NCI-H146 (cell line): Measurements from ENCODE around the gene TMEM184B.
"Not testable (repeated sequence)": the region's sequence is repeated elsewhere in the genome, so short reads cannot be mapped to it uniquely, and the experiment has no call there.

Experiments used
- DNase-seq: peaks from one replicate; lab custom pipeline; 2025; lab: John Stamatoyannopoulos, UW

The TMEM184B gene

DNA sequence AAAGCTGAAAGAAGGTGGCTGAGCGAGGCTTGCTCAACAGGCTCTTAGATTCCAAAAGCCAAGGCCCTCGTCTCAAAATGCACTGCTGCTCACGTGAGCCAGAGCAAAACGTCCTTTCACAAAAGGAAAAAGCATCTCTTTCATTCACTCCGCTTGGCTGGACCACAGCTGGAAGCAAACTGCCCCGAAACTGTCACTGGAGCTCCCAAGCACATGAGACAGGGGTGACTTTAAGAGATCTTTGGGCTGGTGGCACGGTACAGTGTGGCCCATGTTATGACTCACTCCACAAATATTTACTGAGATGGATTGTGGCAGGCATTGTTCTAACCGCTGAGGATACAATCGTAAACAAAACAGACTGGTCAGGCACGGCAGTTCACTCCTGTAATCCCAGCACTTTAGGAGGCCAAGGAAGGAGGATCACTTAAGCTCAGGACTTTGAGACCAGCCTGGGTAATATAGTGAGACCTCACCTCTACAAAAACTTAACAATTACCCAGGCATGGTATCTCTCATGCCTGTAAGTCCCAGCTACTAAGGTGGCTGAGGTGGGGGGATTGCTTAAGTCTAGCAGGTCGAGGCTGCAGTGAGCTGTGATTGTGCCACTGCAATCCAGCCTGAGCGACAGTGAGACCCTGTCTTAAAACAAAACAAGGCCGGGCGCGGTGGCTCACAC lies 94.7 kb downstream of the TMEM184B start:
- peak; percentile 29 for DNase-seq

- not testable (repeated sequence) for DNase-seq
Observed at GRCh38 chr22:38177571-38177925, 95.3 kb downstream of the TMEM184B start.

DNA sequence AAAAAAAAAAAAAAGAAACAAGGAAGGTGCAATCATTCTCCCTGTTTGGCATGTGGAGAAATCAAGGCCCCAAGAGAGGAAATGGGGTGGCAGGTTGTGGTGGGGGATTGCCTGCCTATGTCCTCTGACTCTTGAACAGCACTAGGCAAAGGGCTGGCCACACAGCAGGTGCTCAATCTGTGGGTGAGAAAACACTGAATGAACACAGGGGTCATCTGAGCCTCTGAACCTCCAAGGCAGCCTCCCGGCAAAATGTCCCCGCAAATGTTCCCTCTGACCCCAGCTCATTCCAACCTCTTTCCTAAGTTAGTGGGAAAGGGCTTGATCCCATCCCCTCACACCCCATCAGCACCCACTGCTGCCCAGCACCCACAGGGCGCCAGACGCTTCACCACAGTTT lies 95.8 kb downstream of the TMEM184B start:
- DNase-seq = no peak

DNA sequence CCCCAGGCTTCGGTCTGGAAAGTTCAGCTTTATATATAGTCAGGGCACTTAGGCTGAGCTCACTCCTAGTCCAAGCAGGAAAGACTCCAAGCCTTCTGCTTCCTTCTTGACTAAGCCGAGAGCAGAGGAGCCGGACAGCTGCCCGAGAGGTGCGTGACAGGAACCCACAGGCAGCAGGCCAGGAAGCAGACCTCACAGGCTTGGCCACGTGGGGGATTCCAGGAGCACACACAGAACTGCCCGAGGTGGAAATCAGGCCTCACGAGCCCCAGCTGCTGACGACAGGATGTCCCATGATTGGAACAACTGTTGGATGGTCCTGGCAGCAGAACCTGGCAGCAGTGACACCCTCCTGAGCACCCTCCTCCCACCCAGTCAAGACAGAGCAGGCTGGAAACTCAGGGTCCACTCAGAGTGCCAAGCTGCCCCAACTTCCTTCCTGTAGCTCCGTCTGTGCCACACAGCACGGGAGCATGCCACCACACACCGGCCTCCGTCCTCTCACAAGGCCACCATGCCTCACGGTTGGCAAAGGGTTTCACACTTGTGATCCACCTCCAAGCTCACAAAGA lies 96.6 kb downstream of the TMEM184B start:
- no peak for DNase-seq

- DNase-seq = no peak
Observed at GRCh38 chr22:38175206-38176118, 97.3 kb downstream of the TMEM184B start.

DNA sequence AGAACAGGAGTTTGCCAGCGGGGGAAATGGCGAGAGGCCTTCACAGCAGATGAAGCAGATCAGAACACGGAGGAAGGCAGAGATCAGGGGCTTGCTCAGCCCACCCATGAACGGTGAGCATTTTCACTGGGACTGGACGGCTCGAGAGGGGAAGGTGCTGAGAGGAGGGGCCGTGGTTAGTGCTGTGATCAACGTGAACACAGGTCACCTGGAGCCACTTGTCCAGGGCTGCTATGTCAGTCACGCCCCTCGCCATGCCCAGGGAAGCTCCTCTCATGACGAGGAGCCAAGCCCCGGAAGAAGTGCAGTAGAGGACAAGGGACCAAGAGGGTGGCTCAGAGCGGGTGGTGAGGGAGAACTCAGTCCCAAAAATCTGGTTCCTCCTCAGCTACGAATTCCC lies 98.2 kb downstream of the TMEM184B start:
- DNase-seq = no peak

GRCh38 chr22:38173641-38173906 lies 99.2 kb downstream of the TMEM184B start:
- DNase-seq = no peak

DNA sequence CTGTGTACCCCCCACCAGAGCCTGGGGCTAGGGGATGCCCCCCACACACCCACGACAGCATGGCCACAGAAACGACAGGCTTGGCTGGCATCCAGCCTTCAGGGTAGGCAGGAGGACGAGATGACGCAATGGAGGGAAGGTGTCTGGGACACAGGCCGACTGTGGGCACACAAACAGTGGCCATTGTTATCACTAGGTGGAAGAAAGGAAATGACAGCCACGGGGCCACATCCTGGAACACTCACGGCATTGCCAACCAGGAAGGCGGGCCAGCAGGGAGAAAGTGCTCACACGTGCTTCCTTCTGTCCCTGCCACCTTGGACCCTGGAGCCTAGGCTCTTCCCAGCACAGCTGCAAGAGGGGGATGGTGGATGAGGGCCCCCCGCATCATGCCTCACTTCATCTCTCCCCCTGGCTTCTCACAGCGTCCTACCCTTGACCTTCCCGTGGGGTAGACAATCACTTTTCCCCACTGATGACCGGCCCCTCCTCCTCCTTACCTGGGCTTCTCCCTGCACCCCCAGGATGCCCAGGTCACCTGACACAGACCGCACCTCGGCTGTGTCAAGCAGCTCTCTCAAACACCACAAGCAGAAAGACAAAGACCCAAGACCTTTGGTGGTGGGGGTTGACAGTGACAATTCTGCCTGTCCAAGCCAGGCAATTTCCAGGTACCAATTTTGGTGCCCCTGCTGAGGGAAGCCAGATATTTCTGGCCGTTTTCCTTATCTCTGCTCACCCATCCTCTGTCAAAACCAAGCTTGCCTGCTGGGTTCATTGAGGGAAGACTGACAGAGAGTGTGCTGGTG lies 99.8 kb downstream of the TMEM184B start:
- no peak for DNase-seq

DNA sequence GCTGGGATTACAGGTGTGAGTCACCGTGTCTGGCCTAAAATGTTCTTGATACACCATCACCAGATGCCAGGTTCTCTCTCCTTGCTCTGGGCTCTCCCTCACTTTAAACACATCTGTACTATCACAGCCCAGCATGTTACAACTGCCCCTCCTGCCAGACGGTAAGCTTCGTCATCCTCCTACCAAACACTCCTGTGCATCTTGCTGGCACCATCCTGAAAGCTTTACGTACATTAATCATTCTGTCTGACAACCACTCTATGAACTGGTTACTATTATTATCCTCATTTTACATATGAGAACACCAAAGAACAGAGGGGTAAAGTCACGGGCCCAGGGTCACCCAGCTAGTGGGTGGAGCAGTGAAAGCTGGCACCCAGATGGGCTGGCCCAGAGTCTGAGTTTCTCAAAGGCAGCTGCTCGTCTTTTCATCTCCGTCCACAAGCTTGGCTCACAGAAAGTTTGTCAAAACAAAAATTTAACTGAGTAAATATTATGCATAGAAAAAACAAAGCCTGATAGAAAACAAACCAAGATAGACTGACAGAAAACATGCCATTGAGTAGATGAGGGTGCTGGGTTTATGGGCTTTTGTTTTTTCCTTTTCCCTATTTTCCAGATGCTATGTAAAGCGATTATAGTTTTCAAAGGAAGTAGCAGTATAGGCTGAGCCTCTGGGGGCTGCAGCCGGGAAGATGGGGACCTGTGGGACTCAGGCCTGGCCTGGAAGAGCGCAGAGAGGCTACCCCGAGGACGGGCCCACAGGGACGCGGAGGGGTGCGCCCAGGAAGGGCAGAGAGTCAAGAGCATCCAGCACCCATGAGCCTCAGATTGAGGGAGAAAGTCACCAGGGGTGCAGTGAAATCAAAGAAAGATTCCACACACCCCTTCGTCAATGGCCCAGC lies 100.6 kb downstream of the TMEM184B start:
- DNase-seq = no peak

GRCh38 chr22:38170469-38170868 lies 102.3 kb downstream of the TMEM184B start:
- no peak for DNase-seq
